ENCODE measurements around the gene EIF2S3B. TPM values are rescaled to one million over a fixed set of nuclear protein-coding genes. Genes with fewer than 3 reads are reported as not detected.
"Not testable (repeated sequence)": the region's sequence is repeated elsewhere in the genome, so short reads cannot be mapped to it uniquely, and the experiment has no call there.

EIF2S3B gene
- 0.34 and 0.53 TPM in 2 replicates for total RNA-seq (2014; rRNA removed; shearing (Covaris generic))

- Histone ChIP-seq H3K9me3 (replicated peaks) (no peaks in the 10 kb centered on the region; the same call in 1 of the 2 replicates), H3K36me3 (no peaks in the 10 kb centered on the region), H3K4me1 (replicated peaks) (no peaks in the 10 kb centered on the region), H3K27me3 (replicated peaks) (peaks cover 4% of the 10 kb centered on the region; the same call in 1 of the 2 replicates), H3K27ac (no peak within 1 kb of the TSS), H3K4me3 (no peak within 1 kb of the TSS)
- peak in 1 of 2 experiments; percentile 37 for DNase-seq (ENCODE audit: low read depth in 1 of 2, low spot score in 2 of 2)
These were observed at the start of gene EIF2S3B for GRCh38 chr12:10505620-10506019. TSS of gene EIF2S3B (plus strand) at chr12:10505890. CDS start at chr12:10505903, 13 bp downstream.

GRCh38 chr12:10456856-10457255 is 48.8 kb upstream of the EIF2S3B start:
- Histone ChIP-seq H3K9me3 (replicated peaks) (0 out of 2 replicates have a peak, but pooled peaks cover 2% of the 10 kb centered on the region), H3K4me1 (replicated peaks) (no peaks in the 10 kb centered on the region)
- no peak for DNase-seq (ENCODE audit: low read depth in 1 of 2, low spot score in 2 of 2)

DNA sequence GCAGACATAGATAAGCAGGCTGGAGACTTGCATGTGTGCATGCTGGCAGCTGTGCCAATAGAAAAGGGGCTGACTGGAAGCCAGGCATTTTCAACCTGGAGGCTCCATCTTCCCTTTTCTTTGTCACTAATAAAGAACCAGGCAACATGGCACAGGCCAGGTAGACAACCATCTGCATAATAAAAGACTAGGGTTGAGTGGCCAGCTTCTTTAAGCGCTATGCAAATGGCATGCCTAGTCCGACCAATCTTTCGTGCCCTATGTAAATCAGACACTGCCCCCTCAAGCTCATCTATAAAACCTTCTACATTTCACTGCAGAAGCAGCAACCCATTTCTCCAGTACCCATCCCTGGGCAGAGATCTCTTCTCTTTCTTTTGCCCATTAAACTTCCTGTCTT is 47.9 kb upstream of the EIF2S3B start:
- Histone ChIP-seq H3K4me3 (no peak overlapping the region), H3K27ac (no peak overlapping the region), H3K4me1 (replicated peaks) (no peaks in the 10 kb centered on the region), H3K36me3 (no peaks in the 10 kb centered on the region), H3K9me3 (replicated peaks) (0 out of 2 replicates have a peak, but pooled peaks cover 2% of the 10 kb centered on the region), H3K27me3 (replicated peaks) (no peaks in the 10 kb centered on the region)
- no peak for DNase-seq (ENCODE audit: low read depth in 1 of 2, low spot score in 2 of 2)

More at GRCh38 chr12:10456856-10457255, 48.8 kb upstream of the EIF2S3B start:
- no peaks in the 10 kb centered on the region for H3K27me3 ChIP-seq (replicated peaks)
- no peaks in the 10 kb centered on the region for H3K36me3 ChIP-seq
- H3K4me3 ChIP-seq = no peak overlapping the region
- no peak overlapping the region for H3K27ac ChIP-seq

DNA sequence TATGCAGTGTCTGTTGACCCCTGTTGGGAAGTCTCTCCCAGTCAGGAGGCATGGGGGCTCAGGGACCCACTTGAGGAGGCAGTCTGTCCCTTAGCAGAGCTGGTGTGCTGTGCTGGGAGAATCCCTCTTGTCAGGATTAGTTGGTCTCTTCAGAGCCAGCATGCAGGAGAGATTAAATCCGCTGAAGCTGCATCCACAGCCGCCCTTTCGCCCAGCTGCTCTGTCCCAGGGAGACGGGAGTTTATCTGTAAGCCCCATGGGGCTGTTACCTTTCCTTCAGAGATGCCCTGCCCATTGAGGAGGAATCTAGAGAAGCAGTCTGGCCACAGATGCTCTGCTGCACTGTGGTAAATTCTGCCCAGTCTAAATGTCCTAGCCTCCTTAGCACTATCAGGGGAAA is 39.4 kb upstream of the EIF2S3B start:
- DNase-seq (ENCODE audit: low read depth in 1 of 2, low spot score in 2 of 2) = no peak
- H3K4me1 ChIP-seq (replicated peaks) = no peaks in the 10 kb centered on the region

GRCh38 chr12:10469701-10470100 is 36.0 kb upstream of the EIF2S3B start:
- no peaks in the 10 kb centered on the region for H3K9me3 ChIP-seq (replicated peaks)
- no peaks in the 10 kb centered on the region for H3K27me3 ChIP-seq (replicated peaks)
- H3K4me3 ChIP-seq = no peak overlapping the region
- H3K36me3 ChIP-seq = no peaks in the 10 kb centered on the region
- DNase-seq (ENCODE audit: low read depth in 1 of 2, low spot score in 2 of 2) = no peak
- H3K27ac ChIP-seq = no peak overlapping the region
- no peaks in the 10 kb centered on the region for H3K4me1 ChIP-seq (replicated peaks)

More for the DNA sequence above, 39.4 kb upstream of the EIF2S3B start:
- H3K9me3 ChIP-seq (replicated peaks) = no peaks in the 10 kb centered on the region
- no peaks in the 10 kb centered on the region for H3K27me3 ChIP-seq (replicated peaks)
- no peaks in the 10 kb centered on the region for H3K36me3 ChIP-seq
- no peak overlapping the region for H3K27ac ChIP-seq
- no peak overlapping the region for H3K4me3 ChIP-seq

- H3K9me3 ChIP-seq (replicated peaks); H3K27me3 ChIP-seq (replicated peaks); H3K36me3 ChIP-seq; DNase-seq (ENCODE audit: low read depth in 1 of 2, low spot score in 2 of 2); H3K4me3 ChIP-seq; H3K4me1 ChIP-seq (replicated peaks); H3K27ac ChIP-seq: not testable (repeated sequence)
These were observed 32.9 kb upstream of the EIF2S3B start for GRCh38 chr12:10472808-10473207.

DNA sequence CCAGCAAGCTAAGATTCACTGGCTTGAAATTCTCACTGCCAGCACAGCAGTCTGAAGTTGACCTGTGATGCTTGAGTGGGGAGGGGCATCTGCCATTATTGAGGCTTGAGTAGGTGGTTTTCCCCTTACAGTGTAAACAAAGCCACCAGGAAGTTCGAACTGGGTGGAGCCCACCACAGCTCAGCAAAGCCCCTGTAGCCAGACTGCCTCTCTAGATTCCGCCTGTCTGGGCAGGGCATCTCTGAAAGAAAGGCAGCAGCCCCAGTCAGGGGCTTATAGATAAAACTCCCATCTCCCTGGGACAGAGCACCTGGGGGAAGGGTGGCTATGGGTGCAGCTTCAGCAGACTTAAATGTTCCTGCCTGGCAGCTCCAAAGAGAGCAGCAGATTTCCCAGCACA is 23.8 kb upstream of the EIF2S3B start:
- H3K4me1 ChIP-seq (replicated peaks); H3K27me3 ChIP-seq (replicated peaks); H3K4me3 ChIP-seq; H3K36me3 ChIP-seq; DNase-seq (ENCODE audit: low read depth in 1 of 2, low spot score in 2 of 2); H3K27ac ChIP-seq; H3K9me3 ChIP-seq (replicated peaks): not testable (repeated sequence)

GRCh38 chr12:10487328-10487727 is 18.4 kb upstream of the EIF2S3B start:
- H3K27ac ChIP-seq = not testable (repeated sequence)

DNA sequence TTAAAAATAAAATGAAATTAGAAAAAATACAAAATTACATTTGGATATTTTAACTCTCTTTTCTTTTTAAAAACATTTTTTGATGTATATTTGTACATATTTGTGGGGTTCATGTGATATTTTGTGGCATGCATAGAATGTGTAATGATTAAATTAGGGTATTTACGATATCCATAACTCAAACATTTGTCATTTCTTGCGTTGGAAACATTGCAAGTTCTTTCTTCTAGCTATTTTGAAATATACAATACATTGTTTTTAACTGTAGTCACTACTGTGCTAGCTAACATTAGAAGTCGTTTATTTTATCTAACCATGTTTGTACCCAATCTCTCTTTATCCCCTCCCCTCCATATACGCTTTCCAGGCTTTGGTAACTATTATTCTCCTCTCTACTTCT is 13.9 kb upstream of the EIF2S3B start:
- no peaks in the 10 kb centered on the region for H3K9me3 ChIP-seq (replicated peaks)
- H3K36me3 ChIP-seq = no peaks in the 10 kb centered on the region
- peaks cover 6% of the 10 kb centered on the region for H3K27me3 ChIP-seq (replicated peaks)
- no peaks in the 10 kb centered on the region for H3K4me1 ChIP-seq (replicated peaks)
- no peak overlapping the region for H3K4me3 ChIP-seq
- no peak overlapping the region for H3K27ac ChIP-seq
- DNase-seq (ENCODE audit: low read depth in 1 of 2, low spot score in 2 of 2) = no peak

More at GRCh38 chr12:10487328-10487727, 18.4 kb upstream of the EIF2S3B start:
- H3K4me3 ChIP-seq; H3K27me3 ChIP-seq (replicated peaks); H3K4me1 ChIP-seq (replicated peaks); H3K9me3 ChIP-seq (replicated peaks); H3K36me3 ChIP-seq; DNase-seq (ENCODE audit: low read depth in 1 of 2, low spot score in 2 of 2): not testable (repeated sequence)

GRCh38 chr12:10497602-10498001 is 8.1 kb upstream of the EIF2S3B start:
- H3K4me1 ChIP-seq (replicated peaks) = no peaks in the 10 kb centered on the region
- no peak overlapping the region for H3K27ac ChIP-seq
- DNase-seq (ENCODE audit: low read depth in 1 of 2, low spot score in 2 of 2) = no peak
- peaks cover 8% of the 10 kb centered on the region for H3K27me3 ChIP-seq (replicated peaks)
- no peaks in the 10 kb centered on the region for H3K9me3 ChIP-seq (replicated peaks)
- H3K4me3 ChIP-seq = no peak overlapping the region
- no peaks in the 10 kb centered on the region for H3K36me3 ChIP-seq

GRCh38 chr12:10498042-10498441 is 7.6 kb upstream of the EIF2S3B start:
- Histone ChIP-seq H3K4me3 (no peak overlapping the region), H3K36me3 (no peaks in the 10 kb centered on the region), H3K9me3 (replicated peaks) (no peaks in the 10 kb centered on the region), H3K27me3 (replicated peaks) (peaks cover 8% of the 10 kb centered on the region), H3K27ac (no peak overlapping the region), H3K4me1 (replicated peaks) (no peaks in the 10 kb centered on the region)
- DNase-seq (ENCODE audit: low read depth in 1 of 2, low spot score in 2 of 2) = no peak

DNA sequence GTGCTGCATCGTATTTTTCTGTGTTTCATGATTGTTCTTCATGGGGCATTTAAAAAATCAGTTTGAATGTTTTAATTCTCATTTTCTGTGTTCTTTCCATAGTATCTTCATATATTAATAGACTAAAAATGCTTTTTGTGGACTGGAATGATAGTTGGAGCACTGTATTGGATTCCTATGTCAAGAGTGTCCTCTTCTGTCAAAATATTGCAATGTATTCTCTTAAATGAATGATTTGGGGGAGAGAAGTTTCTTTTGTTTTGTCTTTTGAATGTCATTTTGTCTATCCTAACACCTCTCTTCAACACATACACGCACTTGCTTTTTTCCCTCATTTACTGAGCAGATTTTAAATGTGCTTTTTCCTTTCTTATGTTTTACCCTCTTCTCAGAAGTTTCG is 4.7 kb upstream of the EIF2S3B start:
- DNase-seq (ENCODE audit: low read depth in 1 of 2, low spot score in 2 of 2) = peak in 1 of 2 experiments; percentile 14
- Histone ChIP-seq H3K27me3 (replicated peaks) (peaks cover 10% of the 10 kb centered on the region), H3K4me3 (no peak overlapping the region), H3K4me1 (replicated peaks) (no peaks in the 10 kb centered on the region), H3K36me3 (no peaks in the 10 kb centered on the region), H3K27ac (no peak overlapping the region), H3K9me3 (replicated peaks) (no peaks in the 10 kb centered on the region; the same call in 1 of the 2 replicates)

GRCh38 chr12:10503460-10503859 is 2.2 kb upstream of the EIF2S3B start:
- Histone ChIP-seq H3K4me1 (replicated peaks) (no peaks in the 10 kb centered on the region), H3K36me3 (no peaks in the 10 kb centered on the region), H3K4me3 (no peak overlapping the region), H3K27ac (no peak overlapping the region), H3K9me3 (replicated peaks) (no peaks in the 10 kb centered on the region; the same call in 1 of the 2 replicates), H3K27me3 (replicated peaks) (peaks cover 7% of the 10 kb centered on the region)
- no peak for DNase-seq (ENCODE audit: low read depth in 1 of 2, low spot score in 2 of 2)

GRCh38 chr12:10511756-10512355 is 6.2 kb downstream of the EIF2S3B start:
- no peak for DNase-seq (ENCODE audit: low read depth in 1 of 2, low spot score in 2 of 2)
- H3K4me1 ChIP-seq (replicated peaks) = no peaks in the 10 kb centered on the region
- peaks cover 8% of the 10 kb centered on the region for H3K27me3 ChIP-seq (replicated peaks)
- H3K9me3 ChIP-seq (replicated peaks) = no peaks in the 10 kb centered on the region
- H3K4me3 ChIP-seq = no peak overlapping the region
- no peak overlapping the region for H3K27ac ChIP-seq
- no peaks in the 10 kb centered on the region for H3K36me3 ChIP-seq

DNA sequence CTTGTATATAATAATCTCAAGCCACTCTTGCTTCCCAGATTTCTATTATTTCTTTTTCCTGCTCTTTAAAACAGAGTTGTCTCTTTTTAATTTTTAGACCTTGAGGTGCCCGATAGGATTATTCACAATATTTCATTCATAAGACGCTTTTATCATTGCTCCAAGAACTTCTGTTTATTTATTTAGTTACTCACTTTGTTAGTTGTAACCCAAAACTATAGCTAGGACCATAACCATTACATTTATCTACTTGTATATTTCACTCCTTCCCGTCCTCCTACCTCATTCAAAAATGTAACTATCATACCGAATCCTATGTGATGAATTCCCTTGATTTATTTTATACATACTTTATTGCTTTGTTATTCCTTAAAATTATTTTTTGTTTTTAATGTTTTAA is 7.1 kb downstream of the EIF2S3B start:
- DNase-seq (ENCODE audit: low read depth in 1 of 2, low spot score in 2 of 2) = no peak
- H3K27me3 ChIP-seq (replicated peaks) = peaks cover 8% of the 10 kb centered on the region
- H3K4me3 ChIP-seq = no peak overlapping the region
- H3K4me1 ChIP-seq (replicated peaks) = no peaks in the 10 kb centered on the region
- H3K27ac ChIP-seq = no peak overlapping the region
- no peaks in the 10 kb centered on the region for H3K36me3 ChIP-seq
- no peaks in the 10 kb centered on the region for H3K9me3 ChIP-seq (replicated peaks)

All from SJSA1 (cell line).